HG03039 (cell line): ENCODE results near the gene NDUFAF7.
"Not testable (repeated sequence)": the region's sequence is repeated elsewhere in the genome, so short reads cannot be mapped to it uniquely, and the experiment has no call there.

Experiments
- ATAC-seq: cut with Tn5 transposase; IDR thresholded peaks from one replicate; pipeline ENCODE4 v1.9.1; 2021; ENCODE audit warnings: mild to moderate bottlenecking, moderate library complexity; ENCODE audit not compliant: unreplicated experiment

NDUFAF7 gene

DNA sequence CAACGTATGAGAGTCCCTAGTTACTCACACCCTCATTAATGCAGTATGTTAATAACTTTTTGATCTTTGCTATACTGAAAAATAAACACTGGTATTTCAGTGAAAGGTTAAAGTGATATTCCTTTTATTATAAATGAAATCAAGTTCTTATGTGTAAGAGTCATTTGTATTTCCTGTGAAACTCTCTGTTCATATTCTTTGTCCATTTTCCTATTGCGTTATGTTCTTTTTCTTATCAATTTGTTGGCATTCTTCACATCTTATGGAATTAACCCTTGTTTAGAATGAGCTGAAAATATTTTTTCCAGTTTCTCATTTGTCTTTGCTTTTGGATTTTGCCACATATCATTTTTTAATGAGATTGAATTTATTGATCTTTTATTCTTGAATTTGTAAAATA is 44.8 kb downstream of the NDUFAF7 start:
- no peak for ATAC-seq

DNA sequence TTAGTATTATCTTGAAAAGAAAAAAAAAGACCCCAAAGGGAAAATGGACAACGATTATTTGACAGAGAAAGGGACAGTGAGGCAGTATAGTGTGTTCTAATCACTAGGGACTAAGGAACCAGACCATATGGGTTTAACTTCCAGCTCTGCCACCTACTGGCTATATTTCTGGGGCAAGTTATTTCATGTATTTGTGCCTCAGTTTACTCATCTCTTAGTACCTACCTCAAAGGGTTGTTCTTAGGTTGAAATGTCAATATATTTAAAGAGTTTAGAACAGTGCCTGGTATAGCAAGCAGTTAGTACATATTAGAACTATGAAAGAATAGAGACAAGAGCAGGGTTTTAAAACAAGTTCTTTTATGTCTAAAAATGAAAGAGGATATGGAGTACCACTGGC is 50.5 kb downstream of the NDUFAF7 start:
- no peak for ATAC-seq

DNA sequence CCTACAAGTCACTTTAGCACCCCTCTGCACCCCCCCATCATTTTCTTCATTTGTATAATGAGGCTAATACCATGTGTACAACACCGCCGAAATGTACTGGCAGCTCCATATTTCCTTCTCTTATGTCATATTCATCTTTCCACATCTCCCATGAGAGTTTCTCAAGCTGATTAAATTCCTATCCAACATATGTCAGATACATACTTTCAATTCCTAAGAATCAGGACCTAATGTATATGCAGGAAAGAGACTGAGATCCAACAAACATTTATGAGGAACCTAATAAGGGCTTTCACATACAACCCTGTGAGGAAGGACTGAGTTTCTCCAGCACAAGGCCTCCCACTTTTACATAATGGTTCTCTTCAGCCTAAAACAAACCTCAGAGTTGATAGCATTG is 51.3 kb downstream of the NDUFAF7 start:
- no peak for ATAC-seq

DNA sequence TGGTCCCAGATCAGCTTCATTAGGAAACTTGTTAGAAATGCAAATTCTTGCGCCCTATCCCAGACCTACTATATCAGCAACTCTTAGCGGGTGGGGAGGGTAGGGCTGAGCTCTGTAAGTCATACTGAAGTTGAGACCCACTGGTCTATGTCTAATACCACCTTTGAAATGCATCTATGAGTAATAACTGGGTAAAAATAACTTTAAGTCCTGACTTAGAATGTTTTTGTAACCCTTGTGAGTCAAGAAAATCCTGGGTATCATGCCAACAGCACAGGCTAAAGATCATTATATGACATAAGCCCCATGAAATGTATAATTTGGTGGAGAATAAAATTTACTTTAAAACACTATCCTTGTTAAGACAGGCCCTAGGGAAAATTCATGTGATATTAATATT is 51.7 kb downstream of the NDUFAF7 start:
- no peak for ATAC-seq

DNA sequence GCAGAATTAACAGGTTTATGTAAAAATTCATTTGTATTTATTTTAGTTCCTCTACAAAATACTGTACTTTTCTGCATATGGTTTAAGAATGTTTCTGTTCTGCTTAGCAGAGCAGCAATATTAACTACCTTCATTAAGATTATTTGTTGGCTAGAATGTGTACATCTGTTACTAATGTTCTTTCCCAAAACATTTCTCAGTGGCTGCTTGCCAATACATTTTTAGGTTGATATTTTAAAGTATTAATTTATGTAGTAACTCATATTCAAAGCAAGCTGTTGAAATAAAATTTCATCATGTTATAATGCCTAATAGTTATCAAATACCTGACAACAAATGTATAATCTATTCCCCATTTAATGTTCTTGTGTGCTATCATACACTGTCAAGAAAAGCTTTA is 52.9 kb downstream of the NDUFAF7 start:
- ATAC-seq = no peak

DNA sequence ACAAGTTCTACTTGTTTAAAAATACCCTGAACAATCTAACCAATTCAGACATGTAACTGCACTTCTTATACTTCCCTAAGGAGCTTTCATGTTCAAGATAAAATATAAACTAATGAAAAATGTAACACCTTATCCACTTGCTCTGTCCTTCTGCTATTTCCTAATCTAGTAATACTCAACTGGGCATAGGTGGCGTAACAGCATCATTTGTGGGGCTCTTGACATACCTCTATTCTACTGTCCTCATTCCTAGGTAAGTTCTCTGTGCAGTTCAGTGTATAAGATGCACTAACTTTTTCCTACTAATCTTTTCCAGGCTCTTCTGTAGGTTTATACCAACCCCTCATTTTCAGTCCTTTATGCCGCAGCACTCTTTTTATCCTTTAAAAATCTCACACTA is 56.5 kb downstream of the NDUFAF7 start:
- no peak for ATAC-seq

DNA sequence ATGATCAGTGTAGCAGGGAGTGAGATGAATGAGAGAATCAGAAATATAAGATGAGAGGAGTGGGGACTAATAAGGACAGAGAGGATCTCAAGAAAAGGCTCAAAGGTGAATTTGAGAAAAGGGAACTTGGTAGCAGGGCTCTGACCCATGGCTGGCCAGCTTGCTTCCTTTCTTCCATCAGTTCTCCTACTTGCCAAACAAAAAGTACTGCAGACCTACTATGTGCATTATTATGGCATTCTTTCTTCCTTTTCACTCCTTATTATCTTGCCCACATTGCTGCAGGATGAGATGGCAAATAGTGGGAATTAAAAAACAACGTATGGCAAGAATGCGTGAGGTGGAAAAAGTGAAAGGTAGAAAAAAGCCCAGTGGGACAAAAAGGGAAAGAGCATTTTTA is 60.2 kb downstream of the NDUFAF7 start:
- ATAC-seq = no peak

DNA sequence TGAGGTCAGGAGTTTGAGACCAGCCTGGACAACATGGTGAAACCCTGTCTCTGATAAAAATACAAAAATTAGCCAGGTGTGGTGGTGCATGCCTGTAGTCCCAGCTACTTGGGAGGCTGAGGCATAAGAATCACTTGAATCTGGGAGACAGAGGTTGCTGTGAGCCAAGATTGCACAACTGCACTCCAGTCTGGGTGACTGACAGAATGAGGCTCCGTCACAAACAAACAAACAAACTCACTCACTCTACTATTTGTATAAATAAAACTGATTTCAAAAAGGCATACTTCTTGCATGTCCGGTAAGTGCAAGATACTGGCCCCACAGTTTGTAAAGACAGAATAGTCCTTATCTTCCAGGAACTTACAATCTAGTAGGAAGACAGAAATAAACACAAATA is 63.4 kb downstream of the NDUFAF7 start:
- ATAC-seq = not testable (repeated sequence)

DNA sequence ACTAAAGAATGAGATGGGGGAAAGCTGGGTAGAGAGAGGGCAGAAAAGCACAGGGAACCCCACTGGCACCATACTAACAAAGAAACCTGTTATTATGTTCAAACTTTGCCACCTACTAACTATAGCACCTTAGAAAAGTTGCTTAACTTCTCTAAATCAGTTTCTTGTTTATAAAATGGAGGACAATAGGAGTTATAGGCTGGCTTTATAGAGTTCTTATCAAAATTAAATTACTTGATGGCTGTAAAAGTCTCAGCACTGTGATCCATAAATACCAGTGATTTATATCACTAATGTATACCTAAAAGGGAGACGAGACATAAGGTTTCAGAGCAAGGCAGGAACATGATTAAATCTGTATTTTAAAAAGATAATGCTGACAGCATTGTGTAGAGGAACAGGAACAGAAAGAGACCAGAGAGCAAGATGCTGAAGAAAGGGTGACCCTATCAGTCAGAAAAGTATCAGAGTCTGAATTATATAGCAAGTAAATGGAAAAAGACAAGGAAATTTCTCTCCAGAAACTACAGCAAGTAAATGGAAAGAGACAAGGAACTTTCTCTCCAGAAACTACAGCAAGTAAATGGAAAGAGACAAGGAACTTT is 64.1 kb downstream of the NDUFAF7 start:
- no peak for ATAC-seq

DNA sequence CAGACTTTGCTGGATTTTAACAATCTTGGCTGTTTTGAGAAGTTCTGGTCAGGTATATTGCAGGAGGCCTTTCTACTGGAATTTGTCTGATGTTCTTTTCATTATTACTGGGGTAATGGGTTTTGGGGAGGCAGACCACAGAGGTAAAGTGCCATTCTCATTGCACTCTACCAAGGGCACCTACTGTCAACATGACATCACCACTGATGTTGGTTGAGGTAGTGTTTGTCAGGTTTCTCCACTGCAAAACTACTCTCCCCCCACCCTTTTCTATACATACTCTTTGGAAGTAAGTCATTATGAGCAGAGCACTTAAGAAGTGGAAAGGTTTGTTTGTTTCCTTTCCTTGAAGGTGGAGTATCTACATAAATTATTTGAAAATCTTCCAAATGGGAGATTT is 66.2 kb downstream of the NDUFAF7 start:
- ATAC-seq = no peak
